Spleen (tissue), 11 donors: ENCODE data around the gene MPP7. TPM values are rescaled to one million over a fixed set of nuclear protein-coding genes. Genes with fewer than 3 reads are reported as not detected.
"Not testable (repeated sequence)": the region's sequence is repeated elsewhere in the genome, so short reads cannot be mapped to it uniquely, and the experiment has no call there.

ENCODE experiments used
- DNase-seq: peaks from one replicate; pipeline ENCODE4 v3.0.0-alpha.2; 2020
- H3K27ac ChIP-seq, 8 donors: fragments of 200-600 bp; sonication (generic) in 7 of 8; 1 replicate in 4 of 8; 2 replicates in 4 of 8; pipeline versions ENCODE4 v1.5.0 to v1.8.0; 2016 to 2021; ENCODE audit warnings: inconsistent platforms in 4 of 8, mild to moderate bottlenecking in 4 of 8, moderate library complexity in 1 of 8
- H3K27me3 ChIP-seq, 7 donors: fragments of 200-600 bp; sonication (generic) in 6 of 7; replicated peaks in 1 of 7; 1 replicate in 4 of 7; 2 replicates in 3 of 7; pipeline versions ENCODE4 v1.5.0 to v1.8.0; 2016 to 2021; ENCODE audit warnings: inconsistent platforms in 3 of 7, mild to moderate bottlenecking in 1 of 7
- H3K36me3 ChIP-seq, 6 donors: fragments of 200-600 bp; sonication (generic) in 5 of 6; 1 replicate in 4 of 6; 2 replicates in 2 of 6; pipeline versions ENCODE4 v1.5.0 to v1.8.0; 2016 to 2021; ENCODE audit warnings: inconsistent platforms in 2 of 6
- H3K4me1 ChIP-seq, 6 donors: fragments of 200-600 bp; sonication (generic) in 5 of 6; 1 replicate in 3 of 6; 2 replicates in 3 of 6; pipeline versions ENCODE4 v1.5.0 to v1.8.0; 2016 to 2021; ENCODE audit warnings: inconsistent platforms in 3 of 6
- H3K4me3 ChIP-seq, 8 donors: fragments of 200-600 bp; sonication (generic) in 7 of 8; 1 replicate in 4 of 8; 2 replicates in 4 of 8; pipeline versions ENCODE4 v1.5.0 to v1.8.0; 2016 to 2021; ENCODE audit warnings: inconsistent platforms in 4 of 8, mild to moderate bottlenecking in 4 of 8, moderate library complexity in 2 of 8
- H3K9me3 ChIP-seq, 8 donors: fragments of 200-600 bp; sonication (generic) in 7 of 8; 1 replicate in 4 of 8; 2 replicates in 4 of 8; pipeline versions ENCODE4 v1.5.0 to v1.8.0; 2016 to 2021; ENCODE audit warnings: inconsistent platforms in 4 of 8
- POLR2A ChIP-seq, 3 donors: fragments of 450-650 bp; IDR thresholded peaks; one replicate each; pipeline ENCODE4 v1.5.1; 2017; ENCODE audit warnings: antibody characterized with exemption in 3 of 3, mild to moderate bottlenecking in 1 of 3
- POLR2AphosphoS5 ChIP-seq, 3 donors: sonication (generic); formaldehyde crosslinking; IDR thresholded peaks; one replicate each; pipeline ENCODE4 v1.5.1; 2017; ENCODE audit warnings: antibody characterized with exemption in 3 of 3
- WGBS, 5 donors: extraction: QIAGEN DNeasy Blood & Tissue Kit in 3 of 5; methylation state at CpG; one replicate each; pipeline versions ENCODE4 v1.1.5 to v1.1.7; 2013 to 2018; 5-methylcytosine and 5-hydroxymethylcytosine counted together
- intact Hi-C: fragments of 100-400 bp; cut with DNase I; formaldehyde crosslinking; loops from one replicate; pipeline ENCODE4 v1.15.0; 2023; ENCODE audit warnings: low total_unique reads
- polyA plus RNA-seq, 3 donors: library from polyadenylated mRNA; stranded (reverse); fragments of 200-250 nt; gene quantifications; one replicate each; pipeline ENCODE4 v1.2.1, GENCODE V29; 2013
- total RNA-seq, 7 donors: library from RNA; depleted of rRNA in 3 of 7; stranded (reverse); fragments of >200 nt in 3 of 7; fragmentation: NEBNext Ultra II Directional in 4 of 7; extraction: Animal tissue kit (Norgen Biotek cat#: 25700) in 4 of 7; gene quantifications; one replicate each; pipeline versions ENCODE4 v1.1.0 to v1.2.1, GENCODE V29; 2016 to 2021
- TF ChIP-seq, protein P1 (sequence below), 11 experiments: fragments of 200-600 bp in 7 of 11; fragments of 450-650 bp in 4 of 11; sonication (generic) in 4 of 11; IDR thresholded peaks in 8 of 11; conservative IDR thresholded peaks in 3 of 11; 1 replicate in 7 of 11; 2 replicates in 4 of 11; pipeline versions ENCODE4 v1.4.0 to v1.8.0; 2016 to 2021; ENCODE audit warnings: antibody characterized with exemption in 11 of 11, inconsistent platforms in 4 of 11, mild to moderate bottlenecking in 1 of 11
- donor health status: healthy with polysubstance abuse.
- donor health status: DM: no; HTN: no; CAD: no; lungs with moderate emphysema.
- donor health status: DM: no; HTN: no; CAD: no.
- donor health status: Bipolar disorder and iron deficiency.
- donor health status: healthy.
- donor health status: DM: no; HTN: no; CAD: no.
- donor health status: DM: yes; HTN: yes; CAD: no.

MPP7 gene
- total and polyA plus RNA-seq, 10 donors: 0.48 to 11.5 (median 6.8) TPM

DNA sequence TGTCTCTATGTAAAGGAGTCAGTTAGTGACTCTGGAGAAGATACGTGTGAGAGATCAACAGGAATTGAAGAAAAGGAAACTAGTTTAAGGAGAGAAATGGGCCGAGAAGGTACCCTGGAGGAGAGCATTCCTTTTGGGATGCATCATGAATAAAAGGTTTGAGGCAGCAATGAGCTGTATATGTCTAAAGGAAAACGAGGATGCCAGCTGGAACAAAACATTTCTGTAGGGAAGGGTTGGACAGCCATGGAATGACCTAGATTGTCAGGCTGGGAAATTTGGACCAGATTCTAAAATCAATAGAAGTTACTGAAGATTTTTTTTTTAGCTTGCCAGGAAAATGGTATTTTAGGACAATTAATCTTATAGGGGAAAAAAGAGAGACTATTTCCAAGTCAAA lies 17.2 kb upstream of the MPP7 start:
- Histone ChIP-seq H3K4me3 (no peak overlapping the region), H3K4me1 (no peaks in the 10 kb centered on the region), H3K36me3 (no peaks in the 10 kb centered on the region), H3K9me3 (no peaks in the 10 kb centered on the region), H3K27ac (no peak overlapping the region), H3K27me3 (no peaks in the 10 kb centered on the region)
- no peak for DNase-seq
- intact Hi-C loops: no loop called here
- TF ChIP-seq POLR2AphosphoS5 (IDR thresholded peaks at IDR 0.05) (no peak), POLR2A (IDR thresholded peaks at IDR 0.05) (no peak)
- TF ChIP-seq, protein P1, sequence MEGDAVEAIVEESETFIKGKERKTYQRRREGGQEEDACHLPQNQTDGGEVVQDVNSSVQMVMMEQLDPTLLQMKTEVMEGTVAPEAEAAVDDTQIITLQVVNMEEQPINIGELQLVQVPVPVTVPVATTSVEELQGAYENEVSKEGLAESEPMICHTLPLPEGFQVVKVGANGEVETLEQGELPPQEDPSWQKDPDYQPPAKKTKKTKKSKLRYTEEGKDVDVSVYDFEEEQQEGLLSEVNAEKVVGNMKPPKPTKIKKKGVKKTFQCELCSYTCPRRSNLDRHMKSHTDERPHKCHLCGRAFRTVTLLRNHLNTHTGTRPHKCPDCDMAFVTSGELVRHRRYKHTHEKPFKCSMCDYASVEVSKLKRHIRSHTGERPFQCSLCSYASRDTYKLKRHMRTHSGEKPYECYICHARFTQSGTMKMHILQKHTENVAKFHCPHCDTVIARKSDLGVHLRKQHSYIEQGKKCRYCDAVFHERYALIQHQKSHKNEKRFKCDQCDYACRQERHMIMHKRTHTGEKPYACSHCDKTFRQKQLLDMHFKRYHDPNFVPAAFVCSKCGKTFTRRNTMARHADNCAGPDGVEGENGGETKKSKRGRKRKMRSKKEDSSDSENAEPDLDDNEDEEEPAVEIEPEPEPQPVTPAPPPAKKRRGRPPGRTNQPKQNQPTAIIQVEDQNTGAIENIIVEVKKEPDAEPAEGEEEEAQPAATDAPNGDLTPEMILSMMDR (IDR thresholded peaks at IDR 0.05 in 8 of 11, conservative IDR thresholded peaks at IDR 0.05 in 3 of 11): no peak
- WGBS, 5 donors: 73 to 82% (median 81%) methylated on average over 3 of the region's 3 CpGs

DNA sequence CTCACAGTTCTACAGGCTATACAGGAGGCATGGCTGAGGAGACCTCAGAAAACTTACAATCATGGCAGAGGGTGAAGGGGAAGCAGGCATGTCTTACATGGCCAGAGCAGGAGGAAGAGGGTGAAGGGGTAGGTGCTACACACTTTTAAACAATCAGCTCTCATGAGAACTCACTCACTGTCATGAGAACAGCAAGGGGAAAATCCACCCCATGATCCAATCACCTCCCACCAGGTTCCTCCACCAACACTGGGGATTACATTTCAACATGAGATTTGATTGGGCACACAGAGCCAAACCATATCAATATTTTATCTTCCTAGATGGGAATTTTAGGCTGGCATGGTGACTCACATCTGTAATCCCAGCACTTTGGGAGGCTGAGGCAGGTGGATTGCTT lies 16.2 kb upstream of the MPP7 start:
- H3K9me3 ChIP-seq, DNase-seq, H3K27ac ChIP-seq, intact Hi-C loops, H3K4me3 ChIP-seq, H3K27me3 ChIP-seq, H3K36me3 ChIP-seq, H3K4me1 ChIP-seq: not testable (repeated sequence)

DNA sequence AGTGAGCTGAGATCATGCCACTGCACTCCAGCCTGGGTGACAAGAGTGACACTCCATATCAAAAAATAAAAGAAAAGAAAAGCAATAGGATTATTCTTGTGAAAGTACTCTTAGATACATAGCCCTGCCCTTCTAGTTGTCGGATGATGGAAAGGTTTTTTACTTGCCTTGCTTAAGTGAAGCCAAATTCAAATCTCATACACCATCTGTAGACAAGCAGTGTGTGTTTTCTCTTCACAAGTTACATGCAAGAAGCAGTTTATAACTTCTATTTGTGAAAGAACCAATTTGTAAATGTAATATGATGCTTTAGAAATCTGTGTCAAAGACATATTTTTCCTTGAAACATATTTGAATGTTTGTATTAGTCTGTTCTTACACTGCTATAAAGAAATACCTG lies 15.8 kb upstream of the MPP7 start:
- H3K27ac ChIP-seq: no peak overlapping the region
- H3K4me1 ChIP-seq: no peaks in the 10 kb centered on the region
- no peaks in the 10 kb centered on the region for H3K9me3 ChIP-seq
- H3K36me3 ChIP-seq: no peaks in the 10 kb centered on the region
- H3K27me3 ChIP-seq: no peaks in the 10 kb centered on the region
- DNase-seq: no peak
- H3K4me3 ChIP-seq: no peak overlapping the region
- TF ChIP-seq POLR2AphosphoS5 (IDR thresholded peaks at IDR 0.05) (no peak), POLR2A (IDR thresholded peaks at IDR 0.05) (no peak)
- TF ChIP-seq, protein P1 (IDR thresholded peaks at IDR 0.05 in 8 of 11, conservative IDR thresholded peaks at IDR 0.05 in 3 of 11): no peak
- intact Hi-C loops: no loop called here
- 47 to 100% (median 90%) methylated on average over 1 of the region's 1 CpG for WGBS, 5 donors

DNA sequence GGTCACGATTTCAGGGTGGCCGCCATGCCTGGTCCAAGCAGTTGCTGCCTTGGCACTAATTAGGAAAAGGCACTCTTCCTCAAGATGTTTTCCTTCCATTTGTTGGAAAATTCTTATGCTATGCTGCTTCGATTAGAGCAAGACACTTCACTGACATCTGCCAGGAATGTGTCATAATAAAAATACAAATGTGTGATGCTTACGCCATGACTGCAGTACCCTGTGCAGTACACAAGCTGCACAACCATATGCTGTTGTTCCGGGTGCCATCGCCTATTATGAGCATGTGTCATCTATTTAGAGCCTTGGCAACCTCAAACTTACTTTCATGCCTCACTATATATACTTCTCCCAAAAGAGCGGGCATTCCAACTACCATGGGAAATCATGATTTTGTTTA lies 14.9 kb upstream of the MPP7 start:
- no peak for DNase-seq
- no peak overlapping the region for H3K27ac ChIP-seq
- intact Hi-C loops: no loop called here
- H3K36me3 ChIP-seq: no peaks in the 10 kb centered on the region
- no peak overlapping the region for H3K4me3 ChIP-seq
- no peaks in the 10 kb centered on the region for H3K27me3 ChIP-seq
- WGBS, 5 donors: 77 to 89% (median 86%) methylated on average over 7 of the region's 7 CpGs
- TF ChIP-seq POLR2AphosphoS5 (IDR thresholded peaks at IDR 0.05) (no peak), POLR2A (IDR thresholded peaks at IDR 0.05) (no peak)
- TF ChIP-seq, protein P1 (IDR thresholded peaks at IDR 0.05 in 8 of 11, conservative IDR thresholded peaks at IDR 0.05 in 3 of 11): no peak
- no peaks in the 10 kb centered on the region for H3K4me1 ChIP-seq
- no peaks in the 10 kb centered on the region for H3K9me3 ChIP-seq

DNA sequence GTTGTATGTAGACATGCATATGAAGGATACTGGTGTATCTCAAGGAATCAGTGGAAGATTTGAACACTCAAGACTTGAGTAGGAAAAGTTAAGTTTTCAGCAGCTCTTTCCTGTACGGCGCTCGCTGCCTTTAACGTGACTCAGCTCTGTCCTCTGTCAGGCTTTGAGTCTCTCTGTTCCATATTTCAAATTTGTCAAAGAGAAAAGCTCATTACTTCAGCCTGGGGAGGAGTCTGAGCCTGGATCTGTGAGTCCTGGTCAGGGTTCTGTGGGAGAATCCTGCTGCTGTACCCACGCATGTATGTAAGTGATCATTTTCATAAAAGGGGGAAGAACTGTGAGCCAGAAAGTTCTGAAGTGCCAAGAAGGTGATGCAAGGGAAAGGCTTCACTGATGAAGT lies 13.8 kb upstream of the MPP7 start:
- Histone ChIP-seq H3K4me1 (no peaks in the 10 kb centered on the region), H3K27me3 (no peaks in the 10 kb centered on the region), H3K36me3 (no peaks in the 10 kb centered on the region), H3K27ac (no peak overlapping the region), H3K9me3 (no peaks in the 10 kb centered on the region), H3K4me3 (no peak overlapping the region)
- TF ChIP-seq, protein P1 (IDR thresholded peaks at IDR 0.05 in 8 of 11, conservative IDR thresholded peaks at IDR 0.05 in 3 of 11): no peak
- no peak for TF ChIP-seq POLR2A (IDR thresholded peaks at IDR 0.05)
- intact Hi-C loops: no loop called here
- DNase-seq: no peak
- 57 to 79% (median 78%) methylated on average over 5 of the region's 5 CpGs for WGBS, 5 donors
